ENCODE data around the gene FRRS1L. TPM values are rescaled to one million over a fixed set of nuclear protein-coding genes. Genes with fewer than 3 reads are reported as not detected.

Gene FRRS1L
- total and polyA plus RNA-seq, 10 donors: under 0.01 to 0.03 TPM; not detected in 8

DNA sequence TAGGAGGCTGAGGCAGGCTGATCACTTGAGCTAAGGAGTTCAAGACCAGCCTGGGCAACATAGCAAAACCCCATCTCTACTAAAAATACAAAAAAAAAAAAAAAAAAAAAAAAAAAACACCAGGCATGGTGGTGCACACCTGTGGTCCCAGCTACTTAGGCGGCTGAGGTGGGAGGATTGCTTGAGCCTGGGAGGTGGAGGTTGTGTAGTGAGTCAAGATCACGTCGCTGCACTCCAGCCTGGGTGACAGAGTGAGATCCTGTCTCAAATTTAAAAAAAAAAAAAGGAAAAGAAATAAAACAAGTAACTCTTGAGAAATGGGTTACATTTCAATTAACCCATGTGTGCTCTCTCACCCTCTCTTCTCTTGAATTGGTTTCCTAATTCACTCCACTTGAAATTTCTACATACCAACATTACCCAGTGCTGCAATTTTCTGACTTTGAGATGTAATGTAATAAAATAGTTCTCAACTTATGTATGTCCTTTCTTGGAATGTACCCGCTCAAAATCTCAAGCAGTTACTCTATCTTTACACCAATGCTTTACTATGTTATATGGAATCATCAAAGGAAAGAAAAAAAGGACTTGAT is 83.1 kb downstream of the FRRS1L start:
- TF ChIP-seq, protein P1, sequence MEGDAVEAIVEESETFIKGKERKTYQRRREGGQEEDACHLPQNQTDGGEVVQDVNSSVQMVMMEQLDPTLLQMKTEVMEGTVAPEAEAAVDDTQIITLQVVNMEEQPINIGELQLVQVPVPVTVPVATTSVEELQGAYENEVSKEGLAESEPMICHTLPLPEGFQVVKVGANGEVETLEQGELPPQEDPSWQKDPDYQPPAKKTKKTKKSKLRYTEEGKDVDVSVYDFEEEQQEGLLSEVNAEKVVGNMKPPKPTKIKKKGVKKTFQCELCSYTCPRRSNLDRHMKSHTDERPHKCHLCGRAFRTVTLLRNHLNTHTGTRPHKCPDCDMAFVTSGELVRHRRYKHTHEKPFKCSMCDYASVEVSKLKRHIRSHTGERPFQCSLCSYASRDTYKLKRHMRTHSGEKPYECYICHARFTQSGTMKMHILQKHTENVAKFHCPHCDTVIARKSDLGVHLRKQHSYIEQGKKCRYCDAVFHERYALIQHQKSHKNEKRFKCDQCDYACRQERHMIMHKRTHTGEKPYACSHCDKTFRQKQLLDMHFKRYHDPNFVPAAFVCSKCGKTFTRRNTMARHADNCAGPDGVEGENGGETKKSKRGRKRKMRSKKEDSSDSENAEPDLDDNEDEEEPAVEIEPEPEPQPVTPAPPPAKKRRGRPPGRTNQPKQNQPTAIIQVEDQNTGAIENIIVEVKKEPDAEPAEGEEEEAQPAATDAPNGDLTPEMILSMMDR (IDR thresholded peaks at IDR 0.05 in 8 of 11, conservative IDR thresholded peaks at IDR 0.05 in 3 of 11): no peak
- TF ChIP-seq POLR2A (IDR thresholded peaks at IDR 0.05) (no peak), POLR2AphosphoS5 (IDR thresholded peaks at IDR 0.05) (no peak)
- no peaks in the 10 kb centered on the region for H3K27me3 ChIP-seq (replicated peaks in 1 of 7)
- intact Hi-C loops (cut with DNase I; ENCODE audit: low total_unique reads): no loop called here
- peaks cover 0 to 3% (median 0%) of the 10 kb centered on the region in 6 donors for H3K4me1 ChIP-seq
- WGBS, 5 donors: 95 to 98% (median 98%) methylated on average over 4 of the region's 4 CpGs
- H3K36me3 ChIP-seq: peaks cover 0 to 98% (median 40%) of the 10 kb centered on the region in 6 donors
- H3K27ac ChIP-seq: no peak overlapping the region
- DNase-seq: no peak
- no peaks in the 10 kb centered on the region for H3K9me3 ChIP-seq
- no peak overlapping the region for H3K4me3 ChIP-seq

DNA sequence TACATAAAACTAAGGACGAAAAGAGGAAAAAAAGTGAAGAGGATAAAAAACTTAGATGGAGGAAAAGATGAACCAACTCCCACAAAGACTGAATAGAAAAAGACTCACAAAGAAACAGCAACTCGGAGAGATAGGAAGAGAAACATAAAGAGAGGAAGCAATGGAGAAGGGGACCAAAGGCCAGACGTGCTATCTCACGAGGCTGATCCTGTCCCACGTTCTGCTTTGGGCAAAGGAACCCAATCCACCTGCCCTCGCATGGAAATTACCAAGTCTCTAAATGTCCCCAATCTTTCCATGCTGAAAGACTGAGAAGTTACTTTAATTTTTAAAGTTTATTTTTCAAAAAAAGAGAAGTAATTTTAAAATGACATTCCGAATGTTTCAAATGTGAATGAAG is 83.9 kb downstream of the FRRS1L start:
- Histone ChIP-seq H3K4me3 (no peak overlapping the region), H3K9me3 (no peaks in the 10 kb centered on the region), H3K27me3 (replicated peaks in 1 of 7) (no peaks in the 10 kb centered on the region), H3K4me1 (peaks cover 0 to 3% (median 0%) of the 10 kb centered on the region in 6 donors), H3K36me3 (peaks cover 0 to 98% (median 41%) of the 10 kb centered on the region in 6 donors), H3K27ac (no peak overlapping the region)
- DNase-seq: no peak
- TF ChIP-seq POLR2A (IDR thresholded peaks at IDR 0.05) (no peak), POLR2AphosphoS5 (IDR thresholded peaks at IDR 0.05) (no peak)
- TF ChIP-seq, protein P1 (IDR thresholded peaks at IDR 0.05 in 8 of 11, conservative IDR thresholded peaks at IDR 0.05 in 3 of 11): no peak
- WGBS, 5 donors: 76 to 90% (median 83%) methylated on average over 7 of the region's 7 CpGs
- intact Hi-C loops (cut with DNase I; ENCODE audit: low total_unique reads): no loop called here

DNA sequence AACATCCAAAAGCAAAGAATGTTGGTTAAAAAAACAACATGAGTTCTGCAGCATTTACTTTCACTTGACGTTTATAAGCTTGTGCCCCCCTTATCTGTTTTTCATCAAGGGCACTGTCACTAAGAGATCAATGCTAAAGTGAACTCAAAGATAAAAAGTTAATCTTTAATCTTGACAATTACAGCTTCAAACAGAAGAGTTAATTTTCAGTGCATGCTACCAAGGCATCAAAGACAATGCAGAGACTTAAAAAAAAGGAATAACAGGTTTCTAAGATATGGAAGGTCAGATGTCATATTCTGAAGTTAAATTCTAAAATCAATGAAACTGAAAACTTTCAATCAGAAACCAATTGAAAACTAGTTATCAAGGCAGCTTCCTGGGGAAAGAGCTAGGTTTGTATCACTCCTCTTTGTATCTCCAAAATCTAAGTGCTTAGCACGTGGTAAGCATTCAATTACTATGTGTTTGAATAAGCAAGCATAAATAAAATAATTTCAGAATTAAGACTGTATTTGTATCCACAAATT is 84.9 kb downstream of the FRRS1L start:
- 48 to 80% (median 71%) methylated on average over 2 of the region's 2 CpGs for WGBS, 5 donors
- peaks cover 0 to 98% (median 38%) of the 10 kb centered on the region in 6 donors for H3K36me3 ChIP-seq
- H3K4me3 ChIP-seq: no peak overlapping the region
- TF ChIP-seq POLR2AphosphoS5 (IDR thresholded peaks at IDR 0.05): no peak
- intact Hi-C loops (cut with DNase I; ENCODE audit: low total_unique reads): no loop called here
- no peak for DNase-seq
- H3K9me3 ChIP-seq: no peaks in the 10 kb centered on the region
- no peaks in the 10 kb centered on the region for H3K27me3 ChIP-seq (replicated peaks in 1 of 7)
- no peak overlapping the region for H3K27ac ChIP-seq
- peaks cover 0 to 3% (median 0%) of the 10 kb centered on the region in 6 donors for H3K4me1 ChIP-seq

Small RNAs within 50 kb of the gene (small RNA-seq; reads per million reads assigned to genes)
- 0 reads per million in 4 donors for gene RNU6-984P

Other genes starting within 250 kb of the FRRS1L start
- 10 to 100 TPM; 13.6 to 30.5 (median 19.1) TPM for gene ELP1, start 233.1 kb downstream of the FRRS1L start, total RNA-seq
- 10 to 100 TPM in 2 of 3 donors, 1 to 10 TPM in 1; 9.9 to 14.5 (median 13.6) TPM for gene ELP1, start 233.1 kb downstream of the FRRS1L start, polyA plus RNA-seq
- gene ABITRAM, start 232.8 kb downstream of the FRRS1L start, total RNA-seq: 10 to 100 TPM in 3 of 7 donors, 1 to 10 TPM in 4; 7.5 to 11.0 (median 9.7) TPM
- 1 to 10 TPM; 7.5 to 8.6 (median 8.2) TPM for gene ABITRAM, start 232.8 kb downstream of the FRRS1L start, polyA plus RNA-seq
- gene CTNNAL1, start 153.8 kb downstream of the FRRS1L start, total RNA-seq: 10 to 100 TPM; 26.2 to 43.2 (median 37.3) TPM
- 10 to 100 TPM; 14.6 to 41.6 (median 21.0) TPM for gene CTNNAL1, start 153.8 kb downstream of the FRRS1L start, polyA plus RNA-seq
- 10 to 100 TPM; 24.7 to 71.6 (median 44.1) TPM for gene TMEM245, start 47.3 kb downstream of the FRRS1L start, total RNA-seq
- gene TMEM245, start 47.3 kb downstream of the FRRS1L start, polyA plus RNA-seq: 1 to 10 TPM; 3.2 to 6.7 (median 5.0) TPM
- under 1 TPM in 4 of 7 donors, not detected in 3; 0.09 to 0.43 (median 0.22) TPM for gene EPB41L4B, start 153.8 kb upstream of the FRRS1L start, total RNA-seq
- gene EPB41L4B, start 153.8 kb upstream of the FRRS1L start, polyA plus RNA-seq: under 1 TPM; 0.02 to 0.38 (median 0.03) TPM

All from spleen (tissue), 11 donors.